ENCODE measurements around the gene ARX. TPM values are rescaled to one million over a fixed set of nuclear protein-coding genes. Genes with fewer than 3 reads are reported as not detected.

The ARX gene
- polyA plus RNA-seq, 4 donors = not detected

DNA sequence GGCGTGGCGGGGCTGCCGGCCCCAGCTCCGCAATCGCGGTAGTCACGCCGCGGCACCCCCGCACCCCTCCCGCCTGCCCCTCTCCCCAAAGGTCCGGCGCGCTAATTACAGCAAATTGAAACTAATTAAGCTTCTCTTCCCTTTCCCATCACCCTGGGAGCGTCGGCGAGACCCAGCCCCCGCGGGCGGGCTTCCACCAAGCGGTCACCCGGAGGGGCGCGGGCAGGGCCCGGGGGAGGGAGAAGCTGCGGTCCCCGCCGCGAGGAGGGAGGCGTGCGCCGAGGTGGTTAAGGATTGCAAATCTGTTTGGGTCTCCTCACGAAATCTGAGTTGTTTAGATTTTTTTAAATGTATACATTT lies 13.1 kb downstream of the ARX start:
- no peak for DNase-seq (ENCODE audit: low read depth in 4 of 4, low spot score in 3 of 4)

GRCh38 chrX:25001808-25002660 lies 13.7 kb downstream of the ARX start:
- no peak for DNase-seq (ENCODE audit: low read depth in 4 of 4, low spot score in 3 of 4)

- no peak for DNase-seq (ENCODE audit: low read depth in 4 of 4, low spot score in 3 of 4)
These were observed 16.3 kb downstream of the ARX start for GRCh38 chrX:24999511-24999910.

DNA sequence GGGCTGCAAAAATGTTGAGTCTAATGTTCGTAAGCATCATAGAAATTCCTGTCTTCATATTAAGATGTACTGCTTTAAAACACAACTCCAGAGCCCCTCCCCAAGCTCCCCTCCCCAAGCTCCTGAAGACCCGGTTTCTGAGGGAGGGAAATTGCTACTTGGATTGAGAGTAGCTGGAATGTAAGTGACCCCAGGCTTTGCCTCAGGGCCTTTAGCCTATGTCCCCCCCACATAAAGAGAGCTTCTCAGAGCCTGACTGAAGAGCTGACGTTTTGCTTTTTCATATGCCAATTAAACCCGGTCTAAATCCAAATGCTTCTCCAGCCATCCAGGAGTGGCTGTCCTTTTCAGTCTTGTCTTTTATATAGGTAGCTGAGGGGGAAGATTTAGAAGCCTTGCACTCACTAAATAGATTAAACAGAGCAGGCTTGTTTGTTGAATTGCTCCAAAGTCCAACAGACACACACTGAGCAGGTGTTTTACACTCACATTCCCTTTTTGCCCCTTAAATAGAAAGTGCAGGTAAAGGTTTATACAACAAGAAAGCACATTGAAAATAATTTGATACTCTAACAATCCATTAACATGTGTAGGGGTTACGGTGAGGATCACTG lies 19.6 kb downstream of the ARX start:
- DNase-seq (ENCODE audit: low read depth in 4 of 4, low spot score in 3 of 4) = no peak

DNA sequence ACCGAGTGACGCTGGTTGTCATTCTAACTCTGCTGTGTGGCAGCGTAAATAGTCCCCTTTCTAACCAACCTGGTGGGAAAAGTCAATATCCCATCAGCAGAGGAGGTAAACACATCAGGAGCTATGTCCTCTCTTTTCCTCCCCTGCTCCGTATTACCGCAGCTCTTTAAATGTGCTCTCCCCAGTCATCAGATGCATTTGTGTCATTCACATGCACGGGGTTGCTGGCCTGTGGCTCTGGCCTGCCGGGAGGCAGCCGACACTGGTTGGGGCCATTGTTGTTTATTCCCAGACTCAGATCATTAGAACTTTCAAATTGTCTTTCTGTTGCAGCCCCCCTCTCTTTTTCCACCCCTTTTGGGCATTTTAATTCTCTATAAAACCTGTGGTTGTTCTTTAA lies 21.9 kb downstream of the ARX start:
- no peak for DNase-seq (ENCODE audit: low read depth in 4 of 4, low spot score in 3 of 4)

DNA sequence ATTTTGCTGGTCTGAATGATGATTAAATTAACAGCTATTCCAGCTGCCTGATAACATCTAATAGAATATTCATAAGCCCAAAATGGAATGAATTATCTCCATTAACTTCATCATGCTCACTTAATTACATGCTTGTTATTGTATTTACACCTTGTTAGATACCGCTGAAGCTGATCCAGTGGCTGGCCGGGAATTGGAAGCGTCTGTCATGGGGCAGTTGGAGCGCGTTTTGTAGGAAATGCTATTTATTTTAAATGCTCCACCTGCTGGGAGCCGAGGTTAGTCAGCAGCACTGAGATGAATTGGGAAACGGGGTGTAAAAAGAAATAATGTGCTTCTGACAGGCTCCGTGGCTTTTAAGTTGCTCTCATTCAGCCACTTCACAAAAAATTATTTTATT lies 25.2 kb downstream of the ARX start:
- DNase-seq (ENCODE audit: low read depth in 4 of 4, low spot score in 3 of 4) = no peak

- DNase-seq (ENCODE audit: low read depth in 4 of 4, low spot score in 3 of 4) = no peak
These were observed 27.5 kb downstream of the ARX start for GRCh38 chrX:24988314-24988713.

GRCh38 chrX:24987731-24988130 lies 28.0 kb downstream of the ARX start:
- DNase-seq (ENCODE audit: low read depth in 4 of 4, low spot score in 3 of 4) = no peak

DNA sequence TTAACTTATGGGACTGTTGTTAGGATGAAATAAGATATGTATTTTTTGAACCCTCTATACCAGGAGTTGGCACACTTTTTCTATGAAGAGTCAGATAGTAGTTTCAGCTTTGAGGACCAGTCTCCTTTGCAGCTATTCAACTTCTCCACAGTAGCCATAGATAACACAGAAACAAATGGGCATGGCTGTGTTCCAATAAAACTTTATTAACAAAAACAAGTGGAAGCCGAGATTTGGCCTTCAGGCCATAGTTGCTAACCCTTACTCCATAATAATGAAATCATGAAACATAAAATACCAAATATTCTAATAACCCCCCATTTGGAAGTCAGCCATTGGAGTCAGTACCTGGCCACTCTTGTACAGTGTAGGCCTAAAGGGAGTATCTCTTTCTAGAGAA lies 30.6 kb downstream of the ARX start:
- DNase-seq (ENCODE audit: low read depth in 4 of 4, low spot score in 3 of 4) = no peak

DNA sequence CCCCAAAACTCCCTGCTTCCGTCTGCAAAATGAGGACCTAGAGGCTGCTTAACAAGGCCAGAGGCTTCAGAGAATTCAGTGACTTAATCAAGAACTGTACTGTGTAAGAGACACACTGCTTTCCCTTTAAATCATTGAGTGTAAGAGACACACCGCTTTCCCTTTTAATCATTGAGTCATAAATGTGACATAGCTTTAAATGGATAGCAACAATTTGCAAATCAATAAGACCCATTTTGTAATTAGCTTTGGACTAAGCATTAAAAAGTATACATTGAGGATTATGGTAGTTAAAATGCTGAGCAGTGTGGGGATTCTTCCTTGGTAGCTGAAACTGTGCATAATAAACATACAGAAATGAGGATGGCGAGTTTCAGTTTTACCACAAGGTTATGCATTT lies 31.8 kb downstream of the ARX start:
- DNase-seq (ENCODE audit: low read depth in 4 of 4, low spot score in 3 of 4) = no peak

GRCh38 chrX:24982306-24982965 lies 33.3 kb downstream of the ARX start:
- no peak for DNase-seq (ENCODE audit: low read depth in 4 of 4, low spot score in 3 of 4)

DNA sequence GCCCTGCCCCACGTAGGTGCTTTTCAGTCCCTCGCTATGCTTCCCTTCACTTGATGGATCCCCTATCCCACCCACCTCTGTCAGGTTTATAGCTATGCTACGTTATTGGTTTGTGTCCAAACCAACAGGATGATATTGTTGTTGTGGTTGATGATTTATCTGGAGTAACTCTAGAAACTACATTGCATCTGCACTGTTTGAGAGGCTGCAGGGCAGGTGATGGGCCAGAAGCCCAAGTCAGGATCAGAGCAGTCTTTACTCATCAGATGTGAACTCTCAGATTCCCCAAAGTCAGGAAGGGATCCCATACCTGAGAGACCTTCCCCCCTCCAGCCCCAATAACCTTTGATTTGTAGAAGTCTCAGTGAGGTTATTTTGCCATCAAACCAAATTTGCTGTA lies 34.7 kb downstream of the ARX start:
- no peak for DNase-seq (ENCODE audit: low read depth in 4 of 4, low spot score in 3 of 4)

DNA sequence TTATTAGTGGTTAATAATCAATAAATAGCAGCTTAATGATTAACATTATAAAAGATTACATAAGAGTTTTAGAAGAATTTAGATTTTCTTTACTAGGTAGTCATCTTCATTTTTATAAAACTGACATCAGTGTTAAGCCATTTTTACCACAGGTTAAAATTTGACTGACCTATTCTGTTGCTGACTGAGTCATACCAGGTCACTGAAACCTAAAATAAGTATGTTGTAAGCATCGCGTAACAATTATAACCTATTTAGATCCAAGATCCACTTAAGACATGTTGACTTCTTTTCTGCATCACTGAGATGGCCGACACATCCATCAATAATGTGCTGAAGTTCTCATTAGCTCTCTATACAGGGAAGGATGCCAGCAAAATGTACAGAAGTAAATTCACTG lies 36.7 kb downstream of the ARX start:
- no peak for DNase-seq (ENCODE audit: low read depth in 4 of 4, low spot score in 3 of 4)

DNA sequence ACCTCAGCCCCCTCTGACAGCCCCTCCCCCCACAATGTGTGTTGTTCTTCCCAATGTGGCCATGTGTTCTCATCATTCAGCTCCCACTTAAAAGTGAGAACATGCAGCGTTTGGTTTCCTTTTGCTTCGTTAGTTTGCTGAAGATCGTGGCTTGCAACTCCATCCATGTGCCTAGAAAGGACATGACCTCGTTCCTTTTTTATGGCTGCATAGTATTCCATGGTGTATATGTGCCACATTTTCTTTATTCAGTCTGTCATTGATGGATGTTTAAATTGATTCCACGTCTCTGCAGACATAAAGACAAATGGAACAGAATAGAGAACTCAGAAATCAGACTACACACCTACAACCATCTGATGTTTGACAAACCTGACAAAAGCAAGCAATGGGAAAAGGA lies 46.0 kb downstream of the ARX start:
- DNase-seq (ENCODE audit: low read depth in 4 of 4, low spot score in 3 of 4) = no peak

DNA sequence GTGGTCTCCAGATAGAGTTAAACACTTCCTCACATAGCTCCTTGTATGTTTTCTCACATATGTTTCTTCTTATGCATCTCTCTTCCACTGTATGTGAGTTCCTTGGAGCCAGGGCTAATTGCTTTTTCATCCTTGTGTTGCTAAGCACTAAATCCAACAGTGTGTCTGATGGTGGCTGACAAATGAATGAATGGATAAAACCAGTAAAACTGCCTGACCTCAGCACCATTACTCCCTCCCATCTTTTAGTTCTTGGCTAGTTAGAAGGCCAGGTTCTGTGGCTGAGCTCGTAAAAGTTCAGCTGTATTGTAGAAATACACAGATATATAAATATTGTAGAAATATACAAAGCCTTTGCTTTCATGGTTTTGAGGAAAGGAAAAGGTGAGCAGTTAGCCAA lies 50.4 kb downstream of the ARX start:
- no peak for DNase-seq (ENCODE audit: low read depth in 4 of 4, low spot score in 3 of 4)

- no peak for DNase-seq (ENCODE audit: low read depth in 4 of 4, low spot score in 3 of 4)
These were observed 51.9 kb downstream of the ARX start for GRCh38 chrX:24963823-24964222.

- DNase-seq (ENCODE audit: low read depth in 4 of 4, low spot score in 3 of 4) = no peak
These were observed 54.0 kb downstream of the ARX start for GRCh38 chrX:24961809-24962208.

- DNase-seq (ENCODE audit: low read depth in 4 of 4, low spot score in 3 of 4) = no peak
These were observed 58.9 kb downstream of the ARX start for GRCh38 chrX:24956828-24957227.

GRCh38 chrX:24955372-24955930 lies 60.3 kb downstream of the ARX start:
- DNase-seq (ENCODE audit: low read depth in 4 of 4, low spot score in 3 of 4) = no peak

GRCh38 chrX:24954732-24955131 lies 61.0 kb downstream of the ARX start:
- no peak for DNase-seq (ENCODE audit: low read depth in 4 of 4, low spot score in 3 of 4)
